D341Med (cell line): ENCODE measurements around the gene LHFPL6.

Source experiments
- DNase-seq: peaks from one replicate; pipeline ENCODE4 v3.0.0; 2012; ENCODE audit warnings: low spot score

Gene LHFPL6

GRCh38 chr13:39510316-39510695, 92.7 kb downstream of the LHFPL6 start:
- no peak for DNase-seq

- DNase-seq, result no peak
These were observed 93.2 kb downstream of the LHFPL6 start for GRCh38 chr13:39509616-39510315.

- no peak for DNase-seq
These were observed 96.2 kb downstream of the LHFPL6 start for GRCh38 chr13:39506559-39507390.

- no peak for DNase-seq
These were observed 97.8 kb downstream of the LHFPL6 start for GRCh38 chr13:39505151-39505550.

- no peak for DNase-seq
These were observed 99.9 kb downstream of the LHFPL6 start for GRCh38 chr13:39503048-39503447.

- DNase-seq, result no peak
These were observed 101.2 kb downstream of the LHFPL6 start for GRCh38 chr13:39501702-39502324.

GRCh38 chr13:39499604-39500003, 103.4 kb downstream of the LHFPL6 start:
- no peak for DNase-seq

- no peak for DNase-seq
These were observed 104.4 kb downstream of the LHFPL6 start for GRCh38 chr13:39498471-39499114.

- no peak for DNase-seq
These were observed 106.5 kb downstream of the LHFPL6 start for GRCh38 chr13:39496506-39496905.

GRCh38 chr13:39494633-39495032, 108.4 kb downstream of the LHFPL6 start:
- DNase-seq, result no peak

GRCh38 chr13:39494006-39494405, 109.0 kb downstream of the LHFPL6 start:
- DNase-seq, result no peak

GRCh38 chr13:39490136-39490535, 112.9 kb downstream of the LHFPL6 start:
- DNase-seq, result no peak

GRCh38 chr13:39486758-39487157, 116.2 kb downstream of the LHFPL6 start:
- DNase-seq, result no peak

GRCh38 chr13:39485314-39485700, 117.7 kb downstream of the LHFPL6 start:
- no peak for DNase-seq

GRCh38 chr13:39484506-39485313, 118.3 kb downstream of the LHFPL6 start:
- no peak for DNase-seq

- DNase-seq, result no peak
These were observed 119.7 kb downstream of the LHFPL6 start for GRCh38 chr13:39483326-39483725.

- DNase-seq, result no peak
These were observed 121.5 kb downstream of the LHFPL6 start for GRCh38 chr13:39481491-39481890.

GRCh38 chr13:39474600-39474999, 128.4 kb downstream of the LHFPL6 start:
- no peak for DNase-seq

GRCh38 chr13:39469676-39470075, 133.3 kb downstream of the LHFPL6 start:
- DNase-seq, result no peak

- DNase-seq, result no peak
These were observed 134.7 kb downstream of the LHFPL6 start for GRCh38 chr13:39468306-39468705.

- no peak for DNase-seq
These were observed 139.4 kb downstream of the LHFPL6 start for GRCh38 chr13:39463611-39464010.

GRCh38 chr13:39462906-39463305, 140.1 kb downstream of the LHFPL6 start:
- no peak for DNase-seq
